Hematopoietic multipotent progenitor cell treated with erythropoietin and hydrocortisone succinate and interleukin-3 and kit ligand, for 6 days (in vitro differentiated cells): ENCODE data around the gene SIRT7.

Experiments used
- DNase-seq: peaks from one replicate; pipeline ENCODE4 v3.0.0-alpha.2; 2015

SIRT7 gene

DNA sequence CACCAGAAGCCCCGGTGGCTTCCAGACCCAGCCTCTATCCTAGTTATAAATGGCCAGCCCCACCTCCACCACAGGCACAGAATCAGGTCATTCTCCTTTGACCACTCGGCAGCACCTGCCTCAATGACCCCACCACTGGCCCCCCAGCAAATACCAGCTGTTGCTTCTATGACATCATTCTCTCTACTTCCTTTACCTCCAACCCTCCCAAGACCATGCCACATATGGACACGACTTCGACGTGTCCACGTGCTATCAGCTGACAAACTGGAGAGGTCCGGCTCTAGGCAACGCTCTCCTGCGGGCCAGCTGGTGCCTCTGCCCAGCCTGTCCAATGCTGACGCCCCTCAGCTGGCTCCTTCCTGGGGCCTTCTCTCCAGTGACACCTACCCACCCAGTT is 32.5 kb downstream of the SIRT7 start:
- DNase-seq: no peak

- DNase-seq: no peak
These were observed 33.0 kb downstream of the SIRT7 start for GRCh38 chr17:81884968-81885367.

- no peak for DNase-seq
These were observed 33.5 kb downstream of the SIRT7 start for GRCh38 chr17:81884520-81884919.

GRCh38 chr17:81879121-81879520 is 38.9 kb downstream of the SIRT7 start:
- DNase-seq: no peak

- DNase-seq: no peak
These were observed 39.7 kb downstream of the SIRT7 start for GRCh38 chr17:81878294-81878693.

DNA sequence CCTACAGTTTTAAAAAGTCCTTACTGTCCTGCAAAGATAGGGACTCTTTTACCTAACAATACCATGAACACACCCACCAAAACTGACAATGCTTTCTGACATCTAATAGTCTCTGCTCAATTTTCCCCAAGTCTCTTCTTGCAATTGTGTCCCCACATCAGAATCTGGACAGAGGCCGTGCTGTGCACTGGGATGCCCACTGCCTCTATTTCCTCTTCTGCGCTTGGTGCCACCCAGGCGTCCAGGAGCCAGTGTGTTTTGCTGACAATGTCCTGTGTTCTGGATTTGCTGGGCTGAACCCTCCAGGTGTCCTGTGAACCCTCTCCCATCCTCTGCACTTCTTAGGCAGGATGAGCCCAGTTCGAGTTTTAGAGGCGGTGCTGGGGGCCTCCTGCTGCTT is 40.4 kb downstream of the SIRT7 start:
- DNase-seq: no peak

- peak; percentile 94 for DNase-seq
These were observed 46.4 kb downstream of the SIRT7 start for GRCh38 chr17:81871387-81872230.

DNA sequence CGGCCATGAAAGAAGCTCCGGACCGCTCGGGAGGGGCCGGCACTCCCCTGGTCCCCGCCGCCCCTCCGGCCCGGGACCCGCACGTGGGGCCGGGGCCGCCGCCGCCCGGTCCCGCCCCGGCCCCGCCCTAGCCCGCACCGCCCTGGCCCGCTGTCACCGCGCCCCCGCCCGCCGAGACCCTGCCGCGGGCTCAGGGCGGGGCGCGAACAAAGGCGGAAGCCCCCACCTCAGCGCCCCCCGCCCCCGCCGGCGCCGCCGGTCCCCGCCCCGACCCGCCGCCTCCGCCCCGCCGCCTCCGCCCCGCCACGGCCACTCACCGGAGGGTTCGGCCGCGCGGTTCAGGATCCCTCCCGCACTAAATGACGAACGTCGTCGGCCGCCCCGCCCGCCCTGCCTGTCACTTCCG is 47.0 kb downstream of the SIRT7 start, which contains the start of gene ARHGDIA:
TSS of gene ARHGDIA (minus strand) at position 357 of the 406 bp plus-strand sequence. CDS start 1,407 bp downstream, outside the sequence.
- peak; percentile 25 for DNase-seq

- peak; percentile 52 for DNase-seq
These were observed 47.6 kb downstream of the SIRT7 start for GRCh38 chr17:81870131-81870980.

DNA sequence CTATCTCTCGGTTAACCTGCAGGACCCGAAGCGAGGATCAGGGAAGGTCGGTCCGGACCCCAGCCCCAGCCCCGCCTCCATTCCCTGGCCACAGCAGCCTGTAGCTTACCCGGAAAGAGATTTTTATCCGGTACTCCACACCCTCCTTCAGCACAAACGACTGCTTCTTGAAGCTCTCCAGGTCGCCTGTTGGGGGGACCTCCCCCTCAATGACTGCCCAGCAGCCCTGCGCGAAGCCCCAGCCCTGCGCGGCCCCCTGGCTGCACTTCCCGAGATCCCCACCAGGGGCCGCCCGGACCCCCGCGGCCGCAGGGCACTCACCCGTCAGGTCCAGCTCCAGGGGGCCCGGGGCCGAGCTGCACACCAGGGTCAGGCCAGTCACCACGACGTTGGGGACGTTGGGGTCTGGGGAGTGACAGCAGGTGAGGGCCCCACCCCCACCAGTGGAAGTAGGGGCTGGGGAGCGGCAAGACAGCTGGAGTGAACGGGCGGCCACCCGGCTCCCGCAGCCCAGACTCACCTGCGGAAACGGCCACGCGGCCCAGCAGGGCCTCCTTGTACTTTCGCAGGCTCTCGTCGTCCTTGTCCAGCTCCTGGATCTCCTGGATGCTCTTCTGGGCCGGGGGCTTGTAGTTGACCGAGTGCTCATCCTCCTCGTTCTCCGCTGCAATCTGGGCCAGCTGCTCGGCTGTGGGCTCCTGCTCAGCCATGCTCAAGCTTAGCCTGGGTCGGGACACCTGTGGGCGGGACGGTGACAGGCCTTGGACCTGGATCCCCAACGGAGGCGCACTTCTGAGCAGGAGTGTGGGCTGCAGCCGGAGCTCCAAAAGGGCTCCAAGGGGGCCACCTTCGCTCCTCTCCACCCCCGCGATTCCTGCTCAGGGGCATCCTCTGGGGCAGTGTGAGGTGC is 48.5 kb downstream of the SIRT7 start:
- DNase-seq: peak; percentile 46

GRCh38 chr17:81868674-81869220 is 49.2 kb downstream of the SIRT7 start:
- no peak for DNase-seq

DNA sequence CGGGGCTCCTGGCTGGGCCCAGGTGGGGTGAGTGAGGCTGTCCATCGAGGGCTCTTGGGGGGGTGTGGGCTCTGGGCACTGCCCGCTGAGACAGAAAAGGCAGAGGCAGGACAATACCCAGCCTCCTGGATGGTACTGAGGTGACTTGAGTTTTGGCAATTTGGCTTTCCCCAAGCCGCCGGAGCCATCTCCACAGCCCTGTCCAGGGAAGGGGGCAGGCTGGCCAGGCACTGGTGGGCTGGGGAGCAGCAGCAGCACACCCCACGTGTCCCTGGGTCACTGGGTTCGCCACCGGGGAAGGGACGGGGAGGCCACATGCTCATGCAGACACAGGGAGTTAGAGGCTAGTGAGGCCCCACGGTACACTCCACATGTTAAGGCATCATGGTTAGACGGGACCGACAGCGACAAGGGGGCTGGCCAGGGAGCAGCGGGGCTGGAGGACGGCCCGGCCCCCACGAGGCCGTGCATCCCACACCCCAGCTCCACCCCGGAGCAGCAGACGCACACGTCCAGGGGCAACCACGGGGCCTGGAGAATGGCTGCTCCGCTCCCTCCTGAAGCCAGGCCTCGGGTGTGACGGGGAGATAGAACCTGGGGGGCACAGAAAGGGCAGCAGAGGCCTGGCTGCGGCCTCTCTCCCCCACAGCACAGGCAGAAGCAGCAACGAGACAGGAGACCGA is 49.8 kb downstream of the SIRT7 start:
- peak; percentile 18 for DNase-seq

DNA sequence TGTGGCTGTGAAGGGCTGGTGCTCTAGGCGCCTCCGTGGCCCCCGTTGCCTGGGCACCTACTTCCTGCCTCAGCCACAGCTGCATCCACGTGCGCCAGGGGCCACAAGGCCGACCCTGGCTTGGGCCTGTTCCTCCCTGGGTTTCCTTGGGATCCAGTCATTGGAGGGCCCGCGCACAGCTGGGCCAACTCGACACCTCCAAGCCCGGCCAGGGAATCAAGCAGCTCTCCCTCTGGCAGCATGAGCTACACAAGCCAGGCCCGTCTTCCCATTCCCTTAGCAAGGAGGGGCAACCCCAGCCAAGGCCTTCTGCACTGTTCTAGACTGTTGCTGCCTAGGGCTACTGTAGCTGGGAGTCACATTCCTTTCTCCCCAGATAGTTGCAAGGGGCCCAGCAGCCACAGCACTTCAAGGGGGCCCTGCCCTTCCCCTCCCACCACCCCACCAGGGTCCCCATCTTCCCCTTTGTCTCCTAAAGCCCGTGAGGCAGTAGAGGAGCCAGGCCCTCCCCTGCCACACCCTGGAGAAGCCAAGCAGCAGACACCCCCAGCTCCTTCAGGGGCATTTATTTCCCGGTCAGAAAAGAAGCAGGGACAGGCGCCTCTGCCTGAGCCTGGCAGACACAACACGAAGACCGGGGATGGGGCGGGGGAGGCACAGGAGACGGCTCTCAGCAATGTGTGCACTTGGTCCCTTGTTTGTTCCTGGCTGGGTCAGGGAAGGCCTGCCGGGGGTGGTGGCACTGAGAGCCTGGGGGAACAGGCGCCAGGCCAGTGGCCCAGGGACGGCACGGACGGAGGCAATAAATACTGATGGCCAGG is 50.6 kb downstream of the SIRT7 start:
- peak; percentile 51 for DNase-seq

DNA sequence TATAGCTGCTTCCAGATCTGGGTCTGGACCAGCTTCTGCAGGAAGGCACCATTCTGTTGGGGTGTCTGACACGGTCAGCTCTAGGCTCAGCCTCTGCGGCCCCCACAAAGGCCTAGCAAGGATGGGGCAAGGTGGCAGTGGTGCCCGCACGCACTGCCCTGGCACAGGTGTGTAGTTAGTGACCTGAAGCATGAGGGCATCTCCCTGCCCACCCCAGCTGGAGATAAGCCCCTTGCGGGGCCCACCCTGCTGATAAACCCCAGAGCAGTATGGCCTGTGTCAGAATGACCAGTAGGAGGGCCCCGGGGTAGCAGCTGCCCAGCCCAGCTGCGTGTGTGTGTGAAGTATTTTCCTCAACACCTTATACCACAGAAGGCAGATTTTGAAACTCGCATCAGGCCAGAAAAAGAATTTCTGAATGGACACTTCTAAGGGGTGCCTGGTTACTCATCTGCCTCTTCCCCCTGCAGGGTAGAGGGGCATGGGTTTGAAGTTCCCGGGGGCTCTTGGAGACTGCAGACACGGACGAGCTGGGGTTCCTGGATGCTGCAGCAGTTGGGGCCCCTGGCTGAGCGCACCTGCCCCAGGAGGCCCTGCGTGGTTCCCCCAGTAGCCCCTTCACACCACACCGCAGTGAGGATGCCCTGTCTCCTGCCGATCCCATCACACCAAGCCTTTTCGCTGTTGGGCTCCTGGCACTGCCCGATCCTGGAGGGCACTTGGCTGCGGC is 51.4 kb downstream of the SIRT7 start:
- DNase-seq: no peak

GRCh38 chr17:81865733-81866439 is 52.1 kb downstream of the SIRT7 start:
- no peak for DNase-seq

GRCh38 chr17:81865358-81865732 is 52.6 kb downstream of the SIRT7 start:
- DNase-seq: no peak

DNA sequence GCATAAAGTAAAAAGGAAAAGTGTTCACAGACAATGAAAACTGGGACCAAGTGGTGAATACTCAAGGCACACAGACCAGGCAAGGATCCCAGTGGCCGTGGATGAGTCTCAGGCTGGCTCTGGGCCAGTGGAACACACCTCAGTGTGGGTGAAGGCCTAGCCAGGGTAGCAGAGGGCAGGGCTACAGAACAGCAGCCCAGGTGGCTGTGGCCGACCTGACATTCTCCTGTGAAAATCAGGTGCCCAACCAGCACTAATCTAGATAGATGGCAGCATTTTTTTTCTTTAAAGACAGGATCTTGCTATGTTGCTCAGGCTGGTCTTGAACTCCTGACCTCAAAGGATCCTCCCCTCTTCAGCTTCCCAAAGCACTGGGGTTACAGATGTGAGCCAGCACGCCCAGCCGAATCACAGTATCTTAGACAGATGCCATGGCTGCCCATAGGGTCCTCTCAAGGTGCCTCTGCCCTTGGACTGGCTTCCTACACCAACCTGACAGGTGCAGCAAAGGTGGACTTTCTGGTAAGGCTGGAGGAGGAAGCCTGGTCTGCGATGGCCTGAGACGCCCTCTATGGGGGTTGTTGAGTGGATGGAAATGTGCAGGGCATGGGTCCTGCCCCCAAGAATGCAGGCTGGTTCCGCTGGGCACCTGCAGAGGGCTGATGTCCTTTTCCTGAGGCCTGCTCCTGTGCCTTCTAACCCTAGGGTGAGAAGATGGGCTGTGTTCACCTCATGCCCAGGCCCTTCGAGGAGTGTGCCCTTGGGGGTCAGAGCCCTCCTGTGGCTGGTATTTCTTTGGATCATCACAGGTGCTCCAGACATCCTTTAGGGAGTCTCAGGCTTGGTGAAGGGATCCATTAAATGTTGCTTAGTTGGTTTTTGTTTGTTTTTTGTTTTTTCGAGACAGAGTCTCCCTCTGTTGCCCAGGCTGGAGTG is 53.9 kb downstream of the SIRT7 start:
- DNase-seq: no peak

- DNase-seq: peak; percentile 42
These were observed 54.8 kb downstream of the SIRT7 start for GRCh38 chr17:81863123-81863675.
